Body of pancreas (tissue), 4 donors: ENCODE data around the gene CHST1. TPM values are rescaled to one million over a fixed set of nuclear protein-coding genes. Genes with fewer than 3 reads are reported as not detected.

ENCODE experiments used
- ATAC-seq: fragments of 150-250 bp; one replicate; pipeline ENCODE4 v1.9.1; 2016
- DNase-seq, 4 donors: peaks; one replicate each; pipeline ENCODE4 v3.0.0-alpha.2; 2019
- H3K27ac ChIP-seq, 4 donors: fragments of 200-600 bp; sonication (generic); 1 replicate in 3 of 4; 2 replicates in 1 of 4; pipeline versions ENCODE4 v1.5.1 to v1.6.1; 2016 to 2019; ENCODE audit warnings: mild to moderate bottlenecking in 1 of 4, mixed read lengths in 1 of 4, moderate library complexity in 1 of 4
- H3K27me3 ChIP-seq, 2 donors: fragments of 200-600 bp; sonication (generic); one replicate each; pipeline ENCODE4 v1.6.0; 2016; ENCODE audit warnings: mild to moderate bottlenecking in 1 of 2
- H3K36me3 ChIP-seq, 2 donors: fragments of 200-600 bp; sonication (generic); replicated peaks in 1 of 2; 2 replicates each; pipeline ENCODE4 v1.5.1; 2016; ENCODE audit warnings: low read depth in 2 of 2; ENCODE audit not compliant: insufficient read depth in 1 of 2
- H3K4me1 ChIP-seq: fragments of 200-600 bp; sonication (generic); one replicate; pipeline ENCODE4 v1.6.0; 2016
- H3K4me3 ChIP-seq, 2 donors: fragments of 200-600 bp; sonication (generic); 1 replicate in 1 of 2; 2 replicates in 1 of 2; pipeline ENCODE4 v1.5.1; 2016 to 2019
- H3K9me3 ChIP-seq, 3 donors: fragments of 200-600 bp; sonication (generic); 1 replicate in 2 of 3; 2 replicates in 1 of 3; pipeline ENCODE4 v1.5.1; 2016
- POLR2A ChIP-seq, 3 donors: fragments of 450-650 bp; IDR thresholded peaks; one replicate each; pipeline ENCODE4 v1.6.1; 2016; ENCODE audit warnings: antibody characterized with exemption in 3 of 3, mild to moderate bottlenecking in 2 of 3
- WGBS, 2 donors: methylation state at CpG; one replicate each; pipeline ENCODE4 v1.1.5; 2017; 5-methylcytosine and 5-hydroxymethylcytosine counted together
- intact Hi-C: fragments of 100-400 bp; cut with DNase I; formaldehyde crosslinking; loops from one replicate; pipeline ENCODE4 v1.15.1; 2023
- total RNA-seq, 2 donors: library from RNA; depleted of rRNA; stranded (reverse); fragments of >200 nt; gene quantifications; one replicate each; pipeline ENCODE4 v1.1.0, GENCODE V29; 2016
- TF ChIP-seq, protein P1 (sequence below), 7 experiments: fragments of 450-650 bp in 4 of 7; fragments of 200-600 bp in 3 of 7; sonication (generic) in 3 of 7; IDR thresholded peaks; one replicate each; pipeline ENCODE4 v1.5.1; 2016 to 2019; ENCODE audit warnings: antibody characterized with exemption in 7 of 7

Gene CHST1
- total RNA-seq, 2 donors from 2014 or later, result 1.3 to 2.0 TPM

DNA sequence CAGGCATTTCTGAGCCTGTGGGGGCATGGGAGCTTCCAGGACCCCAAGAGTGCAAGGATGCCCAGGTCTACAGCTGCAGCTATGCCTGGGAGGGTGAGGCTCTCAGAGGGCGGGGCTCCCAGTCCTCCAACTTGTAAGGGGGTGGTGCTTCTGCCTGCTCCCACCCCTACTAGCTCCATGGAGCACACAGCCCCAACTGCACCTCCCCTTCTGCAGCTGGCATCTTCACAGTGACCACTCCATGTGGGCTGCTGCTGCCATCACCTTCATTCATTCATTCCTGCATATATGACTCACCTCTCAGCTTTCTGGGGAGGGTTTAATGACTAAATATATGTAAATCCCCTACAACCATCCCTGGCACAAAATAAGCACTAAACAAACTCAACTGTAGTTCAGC, 43.8 kb downstream of the CHST1 start:
- no peak for DNase-seq
- 22 to 33% methylated on average over 1 of the region's 1 CpG for WGBS, 2 donors
- Histone ChIP-seq H3K9me3 (peaks cover 0 to 17% (median 0%) of the 10 kb centered on the region in 3 donors), H3K27ac (no peak overlapping the region), H3K27me3 (no peaks in the 10 kb centered on the region), H3K36me3 (no peaks in the 10 kb centered on the region), H3K4me3 (no peak overlapping the region), H3K4me1 (no peaks in the 10 kb centered on the region)
- no peak for ATAC-seq
- TF ChIP-seq POLR2A (IDR thresholded peaks at IDR 0.05), result no peak
- TF ChIP-seq, protein P1, sequence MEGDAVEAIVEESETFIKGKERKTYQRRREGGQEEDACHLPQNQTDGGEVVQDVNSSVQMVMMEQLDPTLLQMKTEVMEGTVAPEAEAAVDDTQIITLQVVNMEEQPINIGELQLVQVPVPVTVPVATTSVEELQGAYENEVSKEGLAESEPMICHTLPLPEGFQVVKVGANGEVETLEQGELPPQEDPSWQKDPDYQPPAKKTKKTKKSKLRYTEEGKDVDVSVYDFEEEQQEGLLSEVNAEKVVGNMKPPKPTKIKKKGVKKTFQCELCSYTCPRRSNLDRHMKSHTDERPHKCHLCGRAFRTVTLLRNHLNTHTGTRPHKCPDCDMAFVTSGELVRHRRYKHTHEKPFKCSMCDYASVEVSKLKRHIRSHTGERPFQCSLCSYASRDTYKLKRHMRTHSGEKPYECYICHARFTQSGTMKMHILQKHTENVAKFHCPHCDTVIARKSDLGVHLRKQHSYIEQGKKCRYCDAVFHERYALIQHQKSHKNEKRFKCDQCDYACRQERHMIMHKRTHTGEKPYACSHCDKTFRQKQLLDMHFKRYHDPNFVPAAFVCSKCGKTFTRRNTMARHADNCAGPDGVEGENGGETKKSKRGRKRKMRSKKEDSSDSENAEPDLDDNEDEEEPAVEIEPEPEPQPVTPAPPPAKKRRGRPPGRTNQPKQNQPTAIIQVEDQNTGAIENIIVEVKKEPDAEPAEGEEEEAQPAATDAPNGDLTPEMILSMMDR (IDR thresholded peaks at IDR 0.05), result no peak
- intact Hi-C loops, result no loop called here

DNA sequence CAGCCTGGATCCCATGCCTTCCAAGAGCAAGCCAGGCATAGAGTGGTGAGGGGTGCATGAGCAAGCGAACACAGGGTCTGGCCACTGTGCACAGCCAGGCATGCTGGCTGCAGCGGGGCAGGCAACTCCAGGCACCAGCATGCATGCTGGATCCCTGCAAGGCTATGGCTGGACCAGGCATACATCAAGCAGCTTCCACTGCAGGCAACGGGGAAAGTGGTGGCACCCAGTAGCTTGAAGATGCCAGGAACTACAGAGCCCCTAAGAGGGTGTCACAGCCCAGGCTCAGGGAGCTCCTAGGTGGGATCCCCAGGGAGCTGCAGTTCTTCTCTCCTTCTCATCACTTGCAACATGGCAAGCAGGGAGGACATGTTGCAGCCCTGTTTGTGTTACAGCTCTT, 45.2 kb downstream of the CHST1 start:
- Histone ChIP-seq H3K36me3 (no peaks in the 10 kb centered on the region), H3K9me3 (peaks cover 0 to 17% (median 0%) of the 10 kb centered on the region in 3 donors), H3K4me3 (no peak overlapping the region), H3K27ac (no peak overlapping the region), H3K27me3 (no peaks in the 10 kb centered on the region), H3K4me1 (no peaks in the 10 kb centered on the region)
- intact Hi-C loops, result no loop called here
- ATAC-seq, result no peak
- DNase-seq, result no peak
- WGBS, 2 donors, result 60 to 77% methylated on average over 2 to 3 of the region's 3 CpGs
- TF ChIP-seq, protein P1 (IDR thresholded peaks at IDR 0.05), result no peak
- TF ChIP-seq POLR2A (IDR thresholded peaks at IDR 0.05), result no peak

DNA sequence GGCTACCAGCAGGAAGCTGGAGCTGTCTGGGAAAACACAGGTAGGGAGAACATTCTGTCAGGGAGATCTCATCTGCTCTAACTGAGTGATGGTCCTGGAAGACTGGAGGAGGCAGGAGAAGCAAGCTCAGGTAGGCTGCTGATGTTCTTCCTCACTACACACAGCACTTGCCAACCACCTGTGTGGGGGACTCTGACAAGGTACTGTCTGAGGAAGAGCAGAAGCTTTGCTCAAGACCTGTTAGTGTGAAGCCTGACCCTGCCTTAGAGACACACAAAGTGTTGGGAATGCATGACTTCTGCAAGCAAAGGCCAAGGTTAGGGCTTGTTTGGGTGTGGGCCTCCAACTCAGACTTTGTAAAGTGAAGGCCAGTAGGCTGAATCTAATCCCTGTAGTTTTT, 46.5 kb downstream of the CHST1 start:
- Histone ChIP-seq H3K4me1 (no peaks in the 10 kb centered on the region), H3K4me3 (no peak overlapping the region), H3K27me3 (no peaks in the 10 kb centered on the region), H3K27ac (no peak overlapping the region), H3K9me3 (peaks cover 0 to 17% (median 0%) of the 10 kb centered on the region in 3 donors), H3K36me3 (no peaks in the 10 kb centered on the region)
- TF ChIP-seq, protein P1 (IDR thresholded peaks at IDR 0.05), result no peak
- TF ChIP-seq POLR2A (IDR thresholded peaks at IDR 0.05), result no peak
- intact Hi-C loops, result no loop called here
- ATAC-seq, result no peak
- no peak for DNase-seq

DNA sequence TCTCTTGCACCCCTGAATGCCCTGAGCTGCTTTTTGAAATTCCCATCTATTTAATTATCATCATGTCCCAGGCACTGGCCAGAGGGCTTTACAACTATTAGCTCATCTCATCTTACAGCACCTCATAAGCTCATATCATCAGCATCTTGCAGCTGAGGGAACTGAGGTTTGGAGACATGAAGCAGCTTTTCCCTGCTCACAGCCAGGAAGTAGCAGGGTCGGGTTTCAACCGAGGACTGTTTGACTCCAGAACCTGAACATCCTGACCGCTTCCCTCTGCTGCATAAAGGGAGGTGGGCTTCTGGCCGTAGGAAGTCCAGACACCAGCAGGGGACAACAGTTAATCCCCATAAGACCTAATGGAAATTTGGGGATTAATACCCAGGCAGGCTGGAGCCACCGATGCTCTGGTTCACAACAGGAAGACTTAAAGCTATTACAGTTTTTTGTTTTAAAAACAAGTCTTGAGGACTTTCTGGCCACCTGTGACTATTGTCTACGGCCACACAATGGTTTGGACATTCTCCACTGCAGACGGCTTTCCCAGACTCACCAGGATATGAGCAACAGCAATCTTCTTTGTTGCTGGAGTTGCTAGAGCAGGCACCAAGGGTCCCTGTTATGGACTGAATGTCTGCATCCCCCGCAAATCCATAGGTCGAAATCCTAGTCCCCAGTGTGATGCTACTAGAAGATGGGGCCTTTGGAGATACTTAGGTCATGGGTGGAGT, 47.4 kb downstream of the CHST1 start:
- Histone ChIP-seq H3K36me3 (no peaks in the 10 kb centered on the region), H3K9me3 (peaks cover 0 to 17% (median 0%) of the 10 kb centered on the region in 3 donors), H3K4me1 (no peaks in the 10 kb centered on the region), H3K27ac (no peak overlapping the region), H3K27me3 (no peaks in the 10 kb centered on the region), H3K4me3 (no peak overlapping the region)
- no peak for DNase-seq
- intact Hi-C loops, result no loop called here
- no peak for ATAC-seq
- WGBS, 2 donors, result 40 to 51% methylated on average over 9 of the region's 9 CpGs
- TF ChIP-seq, protein P1 (IDR thresholded peaks at IDR 0.05), result no peak
- TF ChIP-seq POLR2A (IDR thresholded peaks at IDR 0.05), result no peak
